PC-3 (cell line): ENCODE data around the gene NDUFAF8. TPM values are rescaled to one million over a fixed set of nuclear protein-coding genes. Genes with fewer than 3 reads are reported as not detected.
A peak's percentile ranks its signal among the peaks of the same experiment; 100 is the strongest.

Experiments used
- ATAC-seq: fragments of 200-7000 bp; cut with Tn5 transposase; 2 replicates; pipeline ENCODE4 v1.9.1; 2020; ENCODE audit warnings: mild to moderate bottlenecking, moderate library complexity
- BruUV-seq: library from RNA; stranded (reverse); fragments of 400-500 nt; replicated peaks from 2 replicates; lab custom pipeline; 2021; lab: Mats Ljungman, UMichigan
- CTCF ChIA-PET: fragments of 300-600 bp; sonication (Branson Sonifier 250); formaldehyde crosslinking; loops from one replicate; lab custom pipeline; 2022; ENCODE audit warnings: antibody characterized with exemption; lab: Charles Lee
- POLR2A ChIA-PET: fragments of 300-600 bp; sonication (Branson Sonifier 250); formaldehyde crosslinking; loops from one replicate; lab custom pipeline; 2022; ENCODE audit warnings: antibody characterized with exemption; ENCODE audit not compliant: unreplicated experiment; lab: Charles Lee
- DNase-seq: peaks from one replicate; pipeline ENCODE4 v3.0.0-alpha.2; 2015
- H2AFZ ChIP-seq: fragments of 300-600 bp; sonication (generic); 2 replicates; pipeline ENCODE4 v1.6.0; 2016; ENCODE audit warnings: antibody characterized with exemption, low read length
- H3F3A ChIP-seq: fragments of 300-600 bp; sonication (generic); one replicate; pipeline ENCODE4 v1.6.0; 2017; ENCODE audit warnings: antibody characterized with exemption, low read length, control low read depth, mild to moderate bottlenecking; ENCODE audit not compliant: unreplicated experiment
- H3K27ac ChIP-seq: fragments of 300-600 bp; sonication (generic); 2 replicates; pipeline ENCODE4 v1.5.1; 2016; ENCODE audit warnings: mild to moderate bottlenecking, low read length
- H3K27me3 ChIP-seq: fragments of 300-600 bp; sonication (generic); 2 replicates; pipeline ENCODE4 v1.6.1; 2016; ENCODE audit warnings: low read length, mixed read lengths
- H3K36me3 ChIP-seq: fragments of 300-600 bp; sonication (generic); 2 replicates; pipeline ENCODE4 v1.6.1; 2016; ENCODE audit warnings: low read depth, mixed run types, low read length, mixed read lengths
- H3K4me1 ChIP-seq: fragments of 300-600 bp; sonication (generic); 2 replicates; pipeline ENCODE4 v1.5.1; 2016; ENCODE audit warnings: low read length; ENCODE audit not compliant: insufficient read depth
- H3K4me2 ChIP-seq: fragments of 300-600 bp; sonication (generic); 2 replicates; pipeline ENCODE4 v1.6.0; 2016; ENCODE audit warnings: low read length
- H3K4me3 ChIP-seq: fragments of 300-600 bp; sonication (generic); 2 replicates; pipeline ENCODE4 v1.5.1; 2016; ENCODE audit warnings: mild to moderate bottlenecking, low read length, mixed read lengths
- H3K79me2 ChIP-seq: fragments of 300-600 bp; sonication (generic); 2 replicates; pipeline ENCODE4 v1.6.1; 2017; ENCODE audit warnings: low read length, mixed read lengths
- H3K9ac ChIP-seq: fragments of 300-600 bp; sonication (generic); 2 replicates; pipeline ENCODE4 v1.6.0; 2016; ENCODE audit warnings: mild to moderate bottlenecking, low read length
- H3K9me2 ChIP-seq: fragments of 300-600 bp; sonication (generic); replicated peaks from 2 replicates; pipeline ENCODE4 v1.6.1; 2016; ENCODE audit warnings: mixed run types, low read length, mixed read lengths
- H3K9me3 ChIP-seq: fragments of 300-600 bp; sonication (generic); 2 replicates; pipeline ENCODE4 v1.6.1; 2016; ENCODE audit warnings: low read length, mixed read lengths
- H4K20me1 ChIP-seq: fragments of 300-600 bp; sonication (generic); 2 replicates; pipeline ENCODE4 v1.6.1; 2016; ENCODE audit warnings: low read length, mixed read lengths
- CTCF ChIP-seq: fragments of 300-600 bp; sonication (generic); conservative IDR thresholded peaks from 2 replicates; pipeline ENCODE4 v1.5.1; 2017; ENCODE audit warnings: antibody characterized with exemption, low read depth, mild to moderate bottlenecking, low read length
- EZH2 ChIP-seq: fragments of 300-600 bp; sonication (generic); IDR thresholded peaks from one replicate; pipeline ENCODE4 v1.6.1; 2017; ENCODE audit warnings: antibody characterized with exemption, mild to moderate bottlenecking, low read length; ENCODE audit not compliant: unreplicated experiment
- EZH2phosphoT487 ChIP-seq: fragments of 300-600 bp; sonication (generic); IDR thresholded peaks from 2 replicates; pipeline ENCODE4 v1.6.1; 2018; ENCODE audit warnings: mild to moderate bottlenecking, antibody characterized with exemption, low read length, borderline replicate concordance
- intact Hi-C: fragments of 100-400 bp; cut with micrococcal nuclease; formaldehyde crosslinking; loops from 2 replicates; pipeline ENCODE4 v1.9.0; 2023
- total RNA-seq: library from RNA; depleted of rRNA; stranded (reverse); fragments of >200 nt; gene quantifications from 2 replicates; pipeline ENCODE4 v1.2.3, GENCODE V29; 2014

Gene NDUFAF8
- total RNA-seq, 1 experiment from 2014 or later: 125 TPM

GRCh38 chr17:81230043-81230820, 8.9 kb upstream of the NDUFAF8 start:
- 0 out of 2 replicates have a peak, but pooled peaks have one; percentile 29 for ATAC-seq
- Histone ChIP-seq H3K79me2 (no peaks in the 10 kb centered on the region), H3K9me2 (no peaks in the 10 kb centered on the region), H3F3A (no peaks in the 10 kb centered on the region), H2AFZ (no peak overlapping the region), H3K27ac (no peak overlapping the region), H3K27me3 (no peaks in the 10 kb centered on the region), H4K20me1 (no peaks in the 10 kb centered on the region), H3K9ac (no peak overlapping the region), H3K9me3 (0 out of 2 replicates have a peak, but pooled peaks cover 3% of the 10 kb centered on the region), H3K4me2 (no peak overlapping the region), H3K4me1 (no peaks in the 10 kb centered on the region), H3K4me3 (no peak overlapping the region), H3K36me3 (no peaks in the 10 kb centered on the region; the same call in 1 of the 2 replicates)
- ChIA-PET CTCF (no interaction called here), POLR2A (no interaction called here)
- TF ChIP-seq CTCF (peak; percentile 64), EZH2phosphoT487 (no peak), EZH2 (no peak)
- no peak for DNase-seq
- intact Hi-C loops: no loop called here
- BruUV-seq: no TSS peak

- no peaks in the 10 kb centered on the region for H3K4me1 ChIP-seq
- intact Hi-C loops: no loop called here
- no peak overlapping the region for H2AFZ ChIP-seq
- POLR2A ChIA-PET: no interaction called here
- no peaks in the 10 kb centered on the region for H3F3A ChIP-seq
- H3K27me3 ChIP-seq: no peaks in the 10 kb centered on the region
- no peak overlapping the region for H3K27ac ChIP-seq
- no peaks in the 10 kb centered on the region for H4K20me1 ChIP-seq
- H3K9ac ChIP-seq: no peak overlapping the region
- no peaks in the 10 kb centered on the region for H3K79me2 ChIP-seq
- H3K36me3 ChIP-seq: no peaks in the 10 kb centered on the region; the same call in 1 of the 2 replicates
- no peak for TF ChIP-seq CTCF
- DNase-seq (no peak), ATAC-seq (no peak)
- CTCF ChIA-PET: no interaction called here
- H3K9me2 ChIP-seq: no peaks in the 10 kb centered on the region
- BruUV-seq: no TSS peak
- no peak overlapping the region for H3K4me2 ChIP-seq
- H3K9me3 ChIP-seq: no peaks in the 10 kb centered on the region
- H3K4me3 ChIP-seq: no peak overlapping the region
Measured at GRCh38 chr17:81231121-81231645, 7.9 kb upstream of the NDUFAF8 start.
